ENCODE data around the gene KATNIP.
A peak's percentile ranks its signal among the peaks of the same experiment; 100 is the strongest.

The KATNIP gene

DNA sequence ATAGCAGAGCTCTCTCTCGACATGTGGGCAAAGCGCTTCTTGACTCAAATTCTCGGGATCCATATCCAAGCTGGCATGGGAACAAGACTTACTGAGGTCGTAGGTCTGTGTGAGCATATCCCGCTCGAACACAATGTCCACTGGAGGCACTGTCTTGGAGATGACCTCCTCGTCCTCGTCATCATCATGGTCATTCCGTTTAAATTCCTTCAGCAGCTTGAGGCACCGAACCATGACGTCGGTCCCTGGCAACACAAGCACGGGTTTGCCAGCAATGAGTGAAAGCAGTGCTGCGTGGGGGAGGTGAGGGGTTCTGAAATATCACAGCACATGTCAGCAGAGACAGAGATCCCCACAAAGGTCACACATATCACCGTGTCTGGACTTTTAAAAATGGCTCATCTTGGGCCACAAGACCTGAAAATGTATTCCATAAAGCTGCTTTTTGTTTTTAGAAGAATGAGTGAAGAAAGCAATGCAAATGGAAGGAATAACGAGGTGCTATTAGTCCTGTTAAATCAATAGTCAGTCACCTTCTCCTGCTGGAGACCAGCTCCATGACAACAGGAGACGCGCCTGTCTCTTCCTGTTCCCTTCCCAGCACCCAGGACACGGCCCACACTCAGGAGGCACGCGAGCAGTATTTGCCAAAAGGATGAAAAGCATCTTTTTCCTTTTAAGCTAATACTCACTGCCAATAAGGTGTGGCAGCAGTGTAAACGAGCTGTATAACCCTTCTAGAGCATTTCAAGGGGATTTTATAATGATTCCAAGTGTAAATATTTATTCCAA lies 38.1 kb upstream of the KATNIP start:
- TF ChIP-seq, protein P1, sequence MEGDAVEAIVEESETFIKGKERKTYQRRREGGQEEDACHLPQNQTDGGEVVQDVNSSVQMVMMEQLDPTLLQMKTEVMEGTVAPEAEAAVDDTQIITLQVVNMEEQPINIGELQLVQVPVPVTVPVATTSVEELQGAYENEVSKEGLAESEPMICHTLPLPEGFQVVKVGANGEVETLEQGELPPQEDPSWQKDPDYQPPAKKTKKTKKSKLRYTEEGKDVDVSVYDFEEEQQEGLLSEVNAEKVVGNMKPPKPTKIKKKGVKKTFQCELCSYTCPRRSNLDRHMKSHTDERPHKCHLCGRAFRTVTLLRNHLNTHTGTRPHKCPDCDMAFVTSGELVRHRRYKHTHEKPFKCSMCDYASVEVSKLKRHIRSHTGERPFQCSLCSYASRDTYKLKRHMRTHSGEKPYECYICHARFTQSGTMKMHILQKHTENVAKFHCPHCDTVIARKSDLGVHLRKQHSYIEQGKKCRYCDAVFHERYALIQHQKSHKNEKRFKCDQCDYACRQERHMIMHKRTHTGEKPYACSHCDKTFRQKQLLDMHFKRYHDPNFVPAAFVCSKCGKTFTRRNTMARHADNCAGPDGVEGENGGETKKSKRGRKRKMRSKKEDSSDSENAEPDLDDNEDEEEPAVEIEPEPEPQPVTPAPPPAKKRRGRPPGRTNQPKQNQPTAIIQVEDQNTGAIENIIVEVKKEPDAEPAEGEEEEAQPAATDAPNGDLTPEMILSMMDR (conservative IDR thresholded peaks at IDR 0.05; ENCODE audit: control insufficient read depth, insufficient read depth, low read depth, low read length), result no peak
- no peak overlapping the region for H3K4me3 ChIP-seq (ENCODE audit: control insufficient read depth, low read depth, low read length)
- peak; percentile 19 for DNase-seq (ENCODE audit: low read depth)

DNA sequence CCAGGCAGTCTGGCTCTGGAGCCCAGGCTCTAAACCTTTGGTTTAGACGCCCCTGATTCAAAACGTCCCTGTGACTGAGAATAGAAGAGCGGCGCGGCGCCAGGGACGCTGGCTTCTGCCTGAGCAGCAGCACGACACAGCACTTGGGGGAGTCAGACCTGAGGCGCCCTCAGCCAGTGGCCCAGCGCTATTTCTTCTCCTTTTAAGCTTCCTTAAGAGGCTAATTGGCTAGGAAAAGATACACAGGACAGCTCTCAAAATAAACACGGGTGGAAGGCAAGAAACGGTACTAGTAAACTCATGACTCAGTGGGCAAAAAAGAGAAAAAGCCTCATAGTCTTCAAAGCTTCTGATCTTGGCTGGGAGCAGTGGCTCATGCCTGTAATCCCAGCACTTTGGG lies 35.1 kb upstream of the KATNIP start:
- no peak overlapping the region for H3K4me3 ChIP-seq (ENCODE audit: control insufficient read depth, low read depth, low read length)
- TF ChIP-seq, protein P1 (conservative IDR thresholded peaks at IDR 0.05; ENCODE audit: control insufficient read depth, insufficient read depth, low read depth, low read length), result no peak
- DNase-seq (ENCODE audit: low read depth), result no peak

DNA sequence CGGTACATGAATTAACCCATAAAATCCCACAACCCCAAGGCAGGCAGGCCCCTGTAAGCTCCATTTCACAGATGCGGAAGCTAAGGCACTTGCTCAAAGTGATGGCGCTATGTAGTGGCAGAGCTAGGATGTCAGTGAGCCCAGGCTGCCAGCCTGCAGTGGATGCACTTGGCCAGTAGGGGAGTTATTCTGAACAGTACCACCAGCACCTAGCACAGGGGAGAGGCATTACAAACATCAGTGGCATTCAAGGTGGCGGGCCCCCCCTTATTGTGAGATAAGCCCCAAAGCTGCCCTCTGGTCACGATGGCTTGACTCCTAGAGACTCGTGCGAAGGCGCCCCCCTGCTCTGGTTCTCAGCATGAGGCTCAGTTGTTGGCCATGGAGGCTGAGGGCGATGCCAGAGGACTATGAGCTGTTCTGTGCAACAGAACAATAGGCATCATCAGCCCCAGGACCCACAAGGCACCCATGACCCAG lies 34.0 kb upstream of the KATNIP start:
- peak; percentile 21 for DNase-seq (ENCODE audit: low read depth)
- H3K4me3 ChIP-seq (ENCODE audit: control insufficient read depth, low read depth, low read length), result no peak overlapping the region
- TF ChIP-seq, protein P1 (conservative IDR thresholded peaks at IDR 0.05; ENCODE audit: control insufficient read depth, insufficient read depth, low read depth, low read length), result peak; percentile 58

DNA sequence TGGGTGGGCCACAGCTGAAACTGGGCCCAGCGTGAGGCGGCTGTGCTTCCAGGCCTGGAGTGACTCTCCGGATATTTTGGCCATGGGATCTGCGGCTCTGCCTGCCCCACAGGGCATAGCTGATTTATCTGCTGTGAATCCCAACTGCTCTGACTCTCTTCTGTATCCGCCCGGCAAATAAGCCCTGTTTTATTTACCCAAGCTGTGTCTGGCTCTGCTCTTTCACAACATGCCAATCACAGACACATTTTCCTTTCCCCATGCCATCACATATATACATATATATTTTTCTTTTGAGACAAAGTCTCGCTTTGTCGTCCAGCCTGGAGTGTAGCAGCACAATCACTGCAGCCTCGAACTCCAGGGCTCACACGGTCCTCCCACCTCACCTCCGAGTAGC lies 33.6 kb upstream of the KATNIP start:
- DNase-seq (ENCODE audit: low read depth), result no peak
- TF ChIP-seq, protein P1 (conservative IDR thresholded peaks at IDR 0.05; ENCODE audit: control insufficient read depth, insufficient read depth, low read depth, low read length), result no peak
- no peak overlapping the region for H3K4me3 ChIP-seq (ENCODE audit: control insufficient read depth, low read depth, low read length)

DNA sequence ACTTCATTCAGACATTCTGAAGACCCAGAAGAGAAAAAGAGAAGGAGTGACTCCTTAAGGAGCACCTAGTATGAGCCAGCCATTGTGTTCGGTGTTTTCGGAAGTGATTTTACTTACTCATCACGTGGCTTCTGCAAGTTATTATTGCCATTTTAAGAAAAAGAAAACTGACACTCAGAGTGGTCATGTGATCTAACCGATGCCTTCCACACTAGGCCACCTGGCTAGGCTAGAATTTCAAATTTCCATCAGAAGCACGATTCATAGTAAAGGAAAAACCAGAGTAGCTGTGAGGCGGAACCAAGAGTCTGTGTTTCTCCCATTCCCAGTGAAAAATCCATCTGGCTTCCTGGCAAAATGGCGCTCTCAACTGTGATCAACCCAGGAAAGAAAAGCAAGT lies 32.3 kb upstream of the KATNIP start:
- no peak for DNase-seq (ENCODE audit: low read depth)
- TF ChIP-seq, protein P1 (conservative IDR thresholded peaks at IDR 0.05; ENCODE audit: control insufficient read depth, insufficient read depth, low read depth, low read length), result no peak
- no peak overlapping the region for H3K4me3 ChIP-seq (ENCODE audit: control insufficient read depth, low read depth, low read length)

DNA sequence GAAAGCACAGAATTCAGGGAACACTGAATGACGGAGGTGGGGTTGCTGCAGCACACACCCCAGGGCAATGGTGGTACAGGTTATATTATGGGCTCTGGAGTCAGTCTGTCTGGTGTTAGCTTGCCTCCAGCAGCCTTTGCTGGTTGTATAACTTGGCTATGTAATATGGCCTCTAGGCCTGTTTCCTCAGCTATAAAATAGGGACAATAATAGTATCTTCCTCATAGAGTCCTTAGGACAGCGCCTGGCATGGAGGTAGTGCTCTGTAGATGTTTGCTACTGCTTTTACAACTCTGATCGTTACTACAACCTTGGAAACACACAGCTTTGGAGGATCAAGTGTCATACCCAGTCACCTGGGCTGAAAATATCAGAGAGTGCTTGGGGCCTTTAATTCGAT lies 31.7 kb upstream of the KATNIP start:
- no peak for DNase-seq (ENCODE audit: low read depth)
- TF ChIP-seq, protein P1 (conservative IDR thresholded peaks at IDR 0.05; ENCODE audit: control insufficient read depth, insufficient read depth, low read depth, low read length), result no peak
- no peak overlapping the region for H3K4me3 ChIP-seq (ENCODE audit: control insufficient read depth, low read depth, low read length)

All from fibroblast of mammary gland (primary cell).